CD4-positive, alpha-beta T cell treated with Interferon alpha-2 for 1 hour (primary cell): ENCODE results near the gene CAMK1D.

Experiments
- DNase-seq, 2 donors: peaks; one replicate each; pipeline ENCODE4 v3.0.0-alpha.2; 2020 to 2022

The CAMK1D gene

GRCh38 chr10:12663863-12664262 is 314.5 kb downstream of the CAMK1D start:
- DNase-seq: no peak

- no peak for DNase-seq
Observed at GRCh38 chr10:12665501-12665900, 316.2 kb downstream of the CAMK1D start.

GRCh38 chr10:12667052-12667451 is 317.7 kb downstream of the CAMK1D start:
- DNase-seq: no peak

GRCh38 chr10:12668634-12669033 is 319.3 kb downstream of the CAMK1D start:
- no peak for DNase-seq

DNA sequence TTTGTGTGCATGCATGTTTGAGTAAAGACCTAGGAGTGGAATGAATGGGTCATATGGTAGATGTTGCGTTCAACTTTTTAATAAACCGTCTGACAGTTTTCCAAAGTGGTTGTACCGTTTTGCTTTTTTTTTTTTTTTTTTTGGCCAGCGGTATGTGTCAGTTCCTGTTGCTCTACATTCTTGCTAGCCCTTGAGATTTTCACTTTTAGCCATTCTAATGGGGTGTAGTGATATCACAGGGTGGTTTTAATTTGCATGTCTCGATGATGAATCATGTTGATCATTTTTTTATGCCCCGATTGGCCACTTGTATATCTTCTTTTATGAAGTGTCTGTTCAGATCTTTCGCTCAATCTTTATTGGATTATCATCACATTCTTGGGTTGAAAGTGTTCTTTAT is 320.7 kb downstream of the CAMK1D start:
- no peak for DNase-seq

DNA sequence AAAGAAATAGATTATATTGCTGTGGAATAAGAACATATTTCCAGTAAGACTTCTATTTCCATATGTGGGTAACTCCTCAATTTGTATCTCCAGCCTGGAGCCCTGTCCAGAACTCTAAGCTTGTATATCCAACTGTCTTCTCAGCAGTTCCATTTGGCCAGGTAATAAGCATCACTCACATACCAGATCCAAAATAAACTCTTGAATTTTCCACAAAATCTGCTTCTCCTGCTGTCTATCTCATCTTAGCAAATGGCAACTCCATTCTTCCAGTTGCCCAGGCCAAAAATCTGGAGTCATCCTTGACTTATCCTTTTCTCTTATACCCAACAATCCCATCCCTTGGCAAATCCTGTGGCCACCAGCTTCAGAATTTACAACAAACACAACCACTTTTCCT is 325.8 kb downstream of the CAMK1D start:
- DNase-seq: no peak

DNA sequence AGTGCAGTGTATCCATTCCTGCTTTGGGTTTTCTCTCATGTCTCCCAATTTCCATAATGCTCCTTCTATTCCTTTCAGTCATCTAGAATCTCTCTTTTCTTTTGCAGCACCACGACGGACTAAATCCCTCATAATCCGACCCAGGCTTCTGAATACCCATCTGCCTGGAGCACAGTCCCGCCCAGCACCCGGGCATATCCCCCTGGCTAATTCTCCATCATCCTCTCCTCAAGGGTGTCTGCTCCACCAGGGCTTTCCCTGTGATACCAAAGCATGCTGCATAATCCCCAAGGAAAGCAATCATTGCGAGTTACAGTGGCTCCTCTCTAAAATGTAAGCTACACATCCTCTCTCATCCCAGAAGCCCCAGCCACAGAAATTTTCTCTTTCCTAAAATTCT is 330.3 kb downstream of the CAMK1D start:
- no peak for DNase-seq

DNA sequence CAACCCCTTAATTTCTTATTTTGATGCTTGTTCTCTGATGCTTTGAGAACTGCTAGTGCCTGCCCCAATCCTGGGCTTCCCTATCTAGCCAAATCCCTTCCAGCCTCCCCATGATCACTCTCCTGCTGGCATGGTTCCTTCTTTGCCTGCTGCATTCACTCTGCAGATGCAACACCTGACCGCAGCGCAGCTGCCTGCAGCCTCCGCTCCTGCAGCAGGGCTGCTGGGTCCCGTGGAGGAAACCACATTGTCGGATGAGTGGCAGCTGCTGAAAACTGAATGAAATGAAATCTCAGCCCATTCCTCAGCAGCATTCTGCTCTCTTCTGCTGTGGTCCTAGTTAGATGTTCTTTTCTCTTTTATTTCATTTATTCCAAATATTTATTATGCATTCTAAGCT is 331.9 kb downstream of the CAMK1D start:
- DNase-seq: no peak

DNA sequence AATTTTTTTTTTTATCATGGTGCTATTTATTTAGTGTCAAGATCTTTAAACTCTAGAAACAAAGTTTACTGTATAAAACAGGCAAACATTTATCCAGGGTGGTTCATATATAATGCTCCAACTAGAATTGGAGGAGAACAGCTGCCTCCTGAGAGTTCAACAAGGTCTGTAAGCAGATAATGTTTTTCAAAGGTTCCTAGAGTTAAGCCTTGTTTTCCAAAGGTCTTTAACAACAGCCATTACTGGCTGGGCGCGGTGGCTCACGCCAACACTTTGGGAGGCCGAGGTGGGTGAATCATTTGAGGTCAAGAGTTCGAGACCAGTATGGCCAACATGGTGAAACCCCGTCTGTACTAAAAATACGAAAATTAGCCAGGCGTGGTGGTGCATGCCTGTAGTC is 335.4 kb downstream of the CAMK1D start:
- DNase-seq: no peak

DNA sequence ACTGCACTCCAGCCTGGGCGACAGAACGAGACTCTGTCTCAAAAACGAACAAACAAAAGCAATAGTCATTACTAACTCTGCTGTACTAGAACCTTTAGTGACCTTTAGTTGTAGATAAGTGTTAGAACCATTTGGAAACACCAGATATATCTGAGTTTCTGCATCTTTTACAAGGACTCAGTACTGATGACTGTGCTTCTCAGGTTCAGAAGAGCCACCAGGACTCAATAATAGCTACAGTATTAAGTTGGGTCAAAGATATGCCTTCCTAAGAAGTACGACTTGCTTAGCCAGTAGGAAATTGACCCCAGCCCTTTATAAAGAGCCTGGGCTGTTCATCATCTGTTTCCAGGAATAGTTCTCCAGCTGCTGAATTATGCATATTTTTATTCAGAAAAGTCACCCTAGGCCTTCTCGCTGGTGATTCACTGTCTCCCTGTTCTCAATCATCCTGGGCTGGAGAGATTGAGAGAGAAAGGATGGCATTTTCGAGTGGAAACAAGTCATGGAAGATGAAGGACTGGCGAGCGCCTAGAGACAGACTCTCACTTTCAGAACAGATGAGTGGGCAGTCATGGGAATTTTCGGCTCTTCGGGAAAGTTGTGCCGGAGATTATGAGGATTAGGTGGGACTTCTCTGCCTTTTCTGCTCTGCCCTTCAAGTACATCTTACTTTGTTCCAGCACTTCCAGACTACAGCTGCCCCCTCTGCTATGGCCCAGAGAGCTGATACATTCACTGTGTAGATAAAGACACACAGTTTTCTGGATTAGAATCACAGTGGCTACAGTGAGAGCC is 336.1 kb downstream of the CAMK1D start:
- DNase-seq: no peak

- DNase-seq: no peak
Observed at GRCh38 chr10:12687996-12688395, 338.6 kb downstream of the CAMK1D start.

GRCh38 chr10:12689893-12690292 is 340.5 kb downstream of the CAMK1D start:
- no peak for DNase-seq

DNA sequence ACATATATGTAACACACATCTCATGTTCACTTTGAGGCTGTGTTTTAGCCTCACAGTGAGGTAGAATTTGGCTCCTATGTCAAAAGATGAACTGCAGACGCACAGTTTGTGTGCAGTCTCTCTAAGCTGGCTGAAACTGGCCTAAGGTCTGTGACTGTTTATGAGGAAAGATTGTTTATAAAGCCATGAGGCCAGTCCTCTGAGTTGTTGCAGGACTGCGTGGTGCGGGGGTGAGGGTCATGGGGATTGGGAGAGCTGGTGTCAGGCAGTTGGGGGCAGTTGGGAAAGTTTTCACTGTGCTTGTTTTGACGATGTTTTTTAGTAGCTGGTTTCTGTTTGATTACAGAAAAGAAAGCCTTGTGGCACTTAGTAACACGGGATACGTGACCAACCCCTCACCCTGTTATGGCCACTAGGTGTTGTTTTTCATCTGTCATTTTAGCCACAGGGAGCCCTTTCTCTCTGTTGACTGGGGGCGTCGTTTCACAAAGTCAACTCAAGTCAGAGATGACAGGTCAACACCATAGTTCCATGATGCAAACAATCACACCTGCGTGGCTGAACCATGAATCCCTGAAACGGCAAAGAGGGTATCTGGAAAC is 341.3 kb downstream of the CAMK1D start:
- DNase-seq: no peak

- no peak for DNase-seq
Observed at GRCh38 chr10:12691596-12691995, 342.2 kb downstream of the CAMK1D start.

- DNase-seq: no peak
Observed at GRCh38 chr10:12697764-12698163, 348.4 kb downstream of the CAMK1D start.

DNA sequence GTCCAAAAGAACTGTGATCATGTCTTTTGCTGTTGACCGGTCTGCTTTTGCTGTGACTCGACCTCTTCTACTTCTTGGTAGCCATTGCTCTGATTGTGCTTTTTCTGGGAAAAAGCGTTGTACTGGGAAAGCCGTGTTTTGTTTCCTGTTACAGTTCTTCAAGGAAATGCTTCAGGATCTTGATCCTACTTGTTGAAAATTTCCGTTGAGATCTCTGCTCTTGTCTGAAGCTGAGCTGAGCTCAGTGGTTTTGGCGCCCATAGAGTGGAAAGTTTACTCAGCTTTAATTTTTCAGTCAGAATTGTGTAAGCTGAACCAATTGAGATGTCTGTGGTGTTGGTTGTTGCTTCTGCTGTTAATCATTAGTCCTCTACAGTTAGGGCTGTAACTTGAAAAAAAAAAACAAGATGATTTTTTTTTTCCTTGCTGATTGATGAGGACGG is 349.9 kb downstream of the CAMK1D start:
- no peak for DNase-seq

DNA sequence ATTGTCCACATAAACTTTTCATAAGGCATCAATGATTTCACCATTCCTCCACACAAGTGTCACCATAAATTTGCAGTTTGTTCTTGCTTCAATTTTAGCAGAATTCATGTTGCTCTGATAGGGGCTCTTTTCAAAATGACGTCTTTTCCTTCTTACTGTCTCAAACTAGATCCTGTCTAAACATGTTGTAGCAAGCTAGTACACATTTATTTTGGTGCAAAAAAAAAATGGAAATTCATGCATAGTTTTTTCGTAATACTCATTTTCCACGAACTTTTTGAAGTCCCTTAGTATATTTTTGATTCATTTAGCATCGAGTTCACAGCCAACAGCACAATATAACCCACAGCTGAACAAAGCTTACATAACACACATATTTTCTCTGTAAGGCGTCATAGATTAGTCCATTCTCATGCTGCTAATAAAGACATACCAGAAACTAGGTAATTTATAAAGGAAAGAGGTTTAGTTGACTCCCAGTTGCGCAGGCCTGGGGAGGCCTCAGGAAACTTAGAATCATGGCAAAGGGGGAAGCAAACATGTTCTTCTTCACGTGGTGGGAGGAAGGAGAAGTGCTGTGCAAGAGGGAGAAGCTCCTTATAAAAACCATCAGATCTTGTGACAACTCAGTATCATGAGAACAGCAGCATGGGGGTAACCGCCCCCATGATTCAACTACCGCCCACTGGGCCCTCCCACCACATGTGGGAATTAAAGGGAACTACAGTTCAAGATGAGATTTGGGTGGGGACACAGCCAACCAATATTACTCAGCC is 350.6 kb downstream of the CAMK1D start:
- no peak for DNase-seq

DNA sequence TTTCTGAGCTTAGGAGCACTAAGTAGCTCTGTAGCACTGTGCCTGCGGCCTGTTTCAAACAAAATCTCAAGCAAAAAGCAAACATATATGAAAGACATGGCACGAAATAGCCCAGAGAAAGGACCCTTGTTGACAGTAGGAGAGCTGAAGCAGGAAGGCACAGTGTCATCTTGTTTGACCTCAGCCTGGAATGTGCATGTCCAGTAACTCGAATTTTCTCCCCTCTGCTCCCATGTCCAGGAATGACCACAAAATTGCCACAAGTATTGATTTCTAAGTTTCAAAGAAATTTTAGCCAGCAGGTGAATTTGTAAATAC is 351.2 kb downstream of the CAMK1D start:
- no peak for DNase-seq

DNA sequence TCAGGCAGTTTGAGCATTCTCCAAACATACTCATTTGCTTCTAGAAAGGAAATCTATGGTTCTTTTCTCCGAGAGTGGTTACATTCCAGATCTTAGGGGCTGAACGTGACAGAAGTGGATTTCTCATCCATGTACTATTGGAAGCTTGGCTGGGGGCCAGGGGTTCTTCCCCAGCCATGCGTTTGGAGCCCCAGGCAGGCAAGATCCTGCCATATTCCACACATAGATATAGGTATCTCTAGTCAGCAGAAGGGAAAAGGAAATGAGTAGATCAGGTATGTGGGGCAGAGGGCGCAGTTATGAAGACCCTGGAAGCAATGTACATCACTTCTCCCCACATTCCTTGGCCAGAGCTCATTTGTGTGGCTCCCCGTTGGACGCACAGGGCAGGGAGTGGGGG is 352.3 kb downstream of the CAMK1D start:
- no peak for DNase-seq

GRCh38 chr10:12702215-12702770 is 352.9 kb downstream of the CAMK1D start:
- DNase-seq: no peak

DNA sequence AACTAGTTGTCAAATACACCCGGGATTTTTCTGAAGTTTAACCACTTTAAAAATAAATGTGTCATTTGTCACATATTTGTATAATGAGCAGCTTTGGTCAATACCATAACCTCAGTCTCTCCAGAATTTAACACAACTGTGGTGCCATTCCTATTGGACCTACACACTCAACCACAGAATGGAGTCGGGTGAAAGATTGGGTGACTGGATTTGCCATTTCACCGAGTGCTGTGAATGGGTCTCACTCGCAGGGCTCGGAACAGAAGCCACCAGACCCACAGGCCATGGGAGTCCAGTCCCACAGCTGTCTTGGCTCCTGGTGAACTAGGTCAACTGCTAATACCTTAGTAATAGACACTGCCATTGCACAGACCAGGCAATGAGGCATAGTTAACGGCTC is 353.8 kb downstream of the CAMK1D start:
- no peak for DNase-seq

GRCh38 chr10:12703813-12704212 is 354.5 kb downstream of the CAMK1D start:
- DNase-seq: no peak

GRCh38 chr10:12704488-12704887 is 355.1 kb downstream of the CAMK1D start:
- DNase-seq: no peak

DNA sequence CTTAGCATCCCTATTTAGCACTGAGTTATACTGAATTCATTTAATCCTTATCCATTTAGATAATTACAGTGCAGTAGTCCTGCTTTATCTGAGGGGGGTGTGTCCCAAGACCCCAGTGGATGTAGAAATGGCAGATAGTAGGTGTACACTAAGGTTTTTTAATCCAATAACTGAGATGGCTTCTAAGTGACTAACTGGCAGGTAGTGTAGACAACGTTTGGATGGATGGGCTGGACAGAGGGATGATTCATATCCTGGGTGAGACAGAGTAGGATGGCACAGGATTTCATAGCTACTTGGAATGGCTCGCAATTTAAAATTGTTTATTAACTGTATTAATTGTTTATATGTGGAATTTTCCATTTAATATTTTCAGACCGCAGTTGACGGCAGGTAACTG is 356.6 kb downstream of the CAMK1D start:
- DNase-seq: no peak
